Measurements from ENCODE around the gene DCAF5.

DNA sequence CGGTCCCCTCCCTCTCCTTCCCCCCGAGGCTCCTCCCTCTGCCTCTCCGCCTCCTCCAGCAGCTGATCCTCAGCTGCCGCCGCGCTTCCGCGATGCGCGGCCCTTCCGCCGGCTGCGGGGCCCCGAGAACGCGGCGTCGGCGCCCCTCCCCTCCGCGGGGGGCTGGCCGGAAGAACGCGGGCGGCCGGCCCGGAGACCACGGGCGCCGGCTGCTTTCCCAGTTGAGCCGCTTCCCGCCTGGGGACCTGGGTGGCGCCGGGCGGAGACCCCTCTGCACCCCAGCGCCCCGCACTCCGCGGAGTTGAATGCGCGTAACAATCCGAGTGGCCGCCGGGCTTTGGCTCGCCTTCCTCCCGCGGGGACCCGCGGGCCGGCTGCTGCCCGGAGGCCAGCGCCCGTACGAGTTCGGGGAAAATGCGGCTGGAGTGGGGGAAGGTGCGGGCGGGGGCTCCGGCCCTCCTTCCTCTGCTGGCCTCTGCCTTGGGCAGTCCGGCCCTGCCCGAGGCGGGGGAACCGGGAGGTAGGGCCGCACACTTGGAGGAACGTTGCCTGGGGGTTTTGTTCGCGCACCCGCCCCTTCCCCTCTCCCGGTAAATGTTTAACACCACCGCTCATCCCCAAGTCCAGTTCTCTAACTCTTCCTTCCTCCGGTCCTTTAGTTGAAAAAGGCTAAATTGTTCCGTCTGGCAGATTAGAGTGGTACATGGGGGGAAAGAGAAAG, 393 bp upstream of the DCAF5 start:
- TF ChIP-seq CTCF (IDR thresholded peaks at IDR 0.05) (peak in 1 of 7 experiments; percentile 29), POLR2A (IDR thresholded peaks at IDR 0.05) (peak; percentile 71 to 83 (median 76))
